Putamen (tissue), 1 donor: Measurements from ENCODE around the gene DNAJC4.

ENCODE experiments used
- DNase-seq: peaks from one replicate; pipeline ENCODE4 v3.0.0-alpha.2; 2016; ENCODE audit warnings: low spot score

DNAJC4 gene

DNA sequence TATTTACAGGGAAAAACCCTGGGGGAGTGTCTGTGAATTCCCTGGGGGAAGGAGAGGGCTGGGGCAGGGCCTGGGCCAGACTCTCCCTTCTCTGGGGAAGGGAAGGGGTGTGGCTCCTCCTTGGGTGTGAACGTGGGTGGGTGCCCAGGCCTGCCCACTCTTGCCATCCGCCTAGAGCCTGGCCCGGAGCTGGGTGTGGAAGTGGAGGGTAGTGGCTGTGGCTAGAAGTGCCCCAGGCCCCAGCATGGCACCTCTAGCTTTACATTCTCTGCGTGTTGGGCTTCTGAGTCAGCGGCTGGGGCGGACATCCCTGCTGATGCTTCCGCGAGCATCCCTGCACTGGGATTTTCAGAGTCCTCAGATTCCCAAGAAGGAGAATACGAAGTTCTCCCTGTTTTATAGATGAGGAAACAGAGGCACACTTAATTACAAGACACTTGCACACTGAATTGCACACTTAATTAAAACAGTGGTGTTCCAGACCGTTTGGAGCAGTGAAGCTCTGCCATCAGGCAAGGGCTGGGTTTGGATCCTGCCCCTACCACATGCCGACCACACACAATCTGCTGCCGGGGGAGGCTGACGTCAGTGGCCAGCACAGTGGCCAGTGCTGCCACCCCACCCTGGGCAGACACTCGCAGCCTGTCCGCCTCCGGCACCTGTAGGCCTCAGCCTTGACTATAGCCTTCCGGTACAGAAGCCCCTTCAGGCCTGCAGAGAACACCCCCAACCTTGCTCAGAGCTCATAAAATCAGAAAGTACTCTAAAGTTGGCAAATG lies 46.5 kb downstream of the DNAJC4 start:
- DNase-seq: no peak

- DNase-seq: no peak
Observed at GRCh38 chr11:64278576-64279190, 48.3 kb downstream of the DNAJC4 start.

GRCh38 chr11:64281957-64282770 lies 51.8 kb downstream of the DNAJC4 start:
- DNase-seq: no peak

DNA sequence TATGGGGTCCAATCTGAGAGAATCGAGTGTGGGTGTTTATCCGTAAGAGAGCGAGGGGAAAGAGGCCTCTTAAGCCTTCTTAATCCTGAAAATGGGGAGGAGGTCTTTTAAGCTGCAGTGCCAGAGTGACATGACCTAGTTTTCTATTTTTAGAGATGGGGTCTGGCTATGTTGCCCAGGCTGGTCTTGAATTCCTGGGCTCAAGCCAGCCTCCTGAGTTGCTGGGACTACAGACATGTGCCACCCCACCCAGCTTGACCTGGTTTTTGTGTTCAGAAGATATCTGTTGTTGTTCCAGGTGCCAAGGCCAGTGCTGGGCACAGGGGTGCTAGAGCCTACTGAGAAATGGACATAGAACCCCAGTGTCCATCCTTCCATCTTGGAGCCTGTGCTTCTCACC lies 52.7 kb downstream of the DNAJC4 start:
- DNase-seq: no peak
